ENCODE results near the gene TRAPPC12. TPM values are rescaled to one million over a fixed set of nuclear protein-coding genes. Genes with fewer than 3 reads are reported as not detected.

TRAPPC12 gene
- total and polyA plus RNA-seq, 4 experiments from 2014 or later = 18.0 to 137 (median 94.7) TPM

GRCh38 chr2:3472966-3473365 is 93.5 kb downstream of the TRAPPC12 start:
- Histone ChIP-seq H3K27me3 (ENCODE audit: insufficient read depth, low read length) (no peaks in the 10 kb centered on the region), H3K4me1 (ENCODE audit: insufficient read depth, low read length) (no peaks in the 10 kb centered on the region), H3K36me3 (ENCODE audit: insufficient read depth, low read length) (peaks cover 50% of the 10 kb centered on the region), H3K4me3 (ENCODE audit: low read length in 2 of 2) (no peak overlapping the region), H3K9me3 (ENCODE audit: control insufficient read depth in 1 of 2, low read length in 2 of 2) (no peaks in the 10 kb centered on the region), H3K27ac (ENCODE audit: low read depth, low read length) (no peak overlapping the region)
- Mint-ChIP-seq H3K4me1 (peaks cover 0 to 4% (median 0%) of the 10 kb centered on the region in 4 donors), H3K9me3 (no peaks in the 10 kb centered on the region), H3K4me3 (no peak overlapping the region), H3K27ac (peak overlapping the region in 3 of 7 donors; percentile 23 to 59 (median 25)), H3K27me3 (no peaks in the 10 kb centered on the region), H3K36me3 (peaks cover 57 to 68% of the 10 kb centered on the region in 2 donors)
- no peak for DNase-seq
- ChIA-PET CTCF (ENCODE audit: partially characterized antibody) (interaction anchor here (1.3 kb wide), 1 partner anchor 49 kb away, joined by 5 read pairs; no protein-coding TSS in a partner anchor), POLR2A (ENCODE audit: partially characterized antibody) (no interaction called here)
- intact Hi-C loops (cut with micrococcal nuclease) = no loop called here

GRCh38 chr2:3475771-3476170 is 96.3 kb downstream of the TRAPPC12 start:
- Histone ChIP-seq H3K9me3 (ENCODE audit: control insufficient read depth in 1 of 2, low read length in 2 of 2) (no peaks in the 10 kb centered on the region), H3K27ac (ENCODE audit: low read depth, low read length) (no peak overlapping the region), H3K4me1 (ENCODE audit: insufficient read depth, low read length) (no peaks in the 10 kb centered on the region), H3K27me3 (ENCODE audit: insufficient read depth, low read length) (no peaks in the 10 kb centered on the region), H3K36me3 (ENCODE audit: insufficient read depth, low read length) (peaks cover 30% of the 10 kb centered on the region), H3K4me3 (ENCODE audit: low read length in 2 of 2) (no peak overlapping the region)
- CTCF ChIA-PET (ENCODE audit: partially characterized antibody) = interaction anchor here (0.9 kb wide), 1 partner anchor 52 kb away, joined by 3 read pairs; no protein-coding TSS in a partner anchor
- Mint-ChIP-seq H3K27me3 (no peaks in the 10 kb centered on the region), H3K4me1 (peaks cover 0 to 6% (median 2%) of the 10 kb centered on the region in 4 donors), H3K27ac (no peak overlapping the region), H3K36me3 (peaks cover 49 to 66% of the 10 kb centered on the region in 2 donors), H3K4me3 (no peak overlapping the region), H3K9me3 (no peaks in the 10 kb centered on the region)
- intact Hi-C loops (cut with micrococcal nuclease) = no loop called here
- DNase-seq = no peak
- POLR2A ChIA-PET (ENCODE audit: partially characterized antibody) = no interaction called here

- Histone ChIP-seq H3K36me3 (ENCODE audit: insufficient read depth, low read length) (peaks cover 25% of the 10 kb centered on the region), H3K27ac (ENCODE audit: low read depth, low read length) (no peak overlapping the region), H3K4me3 (ENCODE audit: low read length in 2 of 2) (no peak overlapping the region), H3K4me1 (ENCODE audit: insufficient read depth, low read length) (no peaks in the 10 kb centered on the region), H3K27me3 (ENCODE audit: insufficient read depth, low read length) (no peaks in the 10 kb centered on the region), H3K9me3 (ENCODE audit: control insufficient read depth in 1 of 2, low read length in 2 of 2) (no peaks in the 10 kb centered on the region)
- intact Hi-C loops (cut with micrococcal nuclease) = no loop called here
- Mint-ChIP-seq H3K36me3 (peaks cover 48 to 62% of the 10 kb centered on the region in 2 donors), H3K27ac (no peak overlapping the region), H3K4me1 (peaks cover 0 to 6% (median 2%) of the 10 kb centered on the region in 4 donors), H3K4me3 (no peak overlapping the region), H3K27me3 (no peaks in the 10 kb centered on the region), H3K9me3 (no peaks in the 10 kb centered on the region)
- no peak for DNase-seq
- ChIA-PET CTCF (ENCODE audit: partially characterized antibody) (interaction anchor here (0.9 kb wide), 1 partner anchor 52 kb away, joined by 3 read pairs; no protein-coding TSS in a partner anchor), POLR2A (ENCODE audit: partially characterized antibody) (no interaction called here)
Measured at GRCh38 chr2:3476321-3476984, 97.0 kb downstream of the TRAPPC12 start.

GRCh38 chr2:3476985-3477327 is 97.5 kb downstream of the TRAPPC12 start:
- Mint-ChIP-seq H3K36me3 (peaks cover 48 to 58% of the 10 kb centered on the region in 2 donors), H3K27me3 (no peaks in the 10 kb centered on the region), H3K27ac (peak overlapping the region in 1 of 7 donors; percentile 42), H3K9me3 (no peaks in the 10 kb centered on the region), H3K4me3 (no peak overlapping the region), H3K4me1 (peaks cover 0 to 6% (median 2%) of the 10 kb centered on the region in 4 donors)
- Histone ChIP-seq H3K4me1 (ENCODE audit: insufficient read depth, low read length) (no peaks in the 10 kb centered on the region), H3K27me3 (ENCODE audit: insufficient read depth, low read length) (no peaks in the 10 kb centered on the region), H3K9me3 (ENCODE audit: control insufficient read depth in 1 of 2, low read length in 2 of 2) (no peaks in the 10 kb centered on the region), H3K27ac (ENCODE audit: low read depth, low read length) (no peak overlapping the region), H3K36me3 (ENCODE audit: insufficient read depth, low read length) (peaks cover 24% of the 10 kb centered on the region), H3K4me3 (ENCODE audit: low read length in 2 of 2) (no peak overlapping the region)
- ChIA-PET POLR2A (ENCODE audit: partially characterized antibody) (no interaction called here), CTCF (ENCODE audit: partially characterized antibody) (no interaction called here)
- intact Hi-C loops (cut with micrococcal nuclease) = no loop called here
- DNase-seq = no peak

GRCh38 chr2:3478846-3479385 is 99.4 kb downstream of the TRAPPC12 start:
- CTCF ChIA-PET (ENCODE audit: partially characterized antibody) = interaction anchor here (1.0 kb wide), 2 partner anchors 14 to 55 kb away, joined by 3 read pairs; no protein-coding TSS in a partner anchor
- no peak for DNase-seq
- Histone ChIP-seq H3K4me1 (ENCODE audit: insufficient read depth, low read length) (no peaks in the 10 kb centered on the region), H3K36me3 (ENCODE audit: insufficient read depth, low read length) (peaks cover 12% of the 10 kb centered on the region), H3K4me3 (ENCODE audit: low read length in 2 of 2) (no peak overlapping the region), H3K27ac (ENCODE audit: low read depth, low read length) (no peak overlapping the region), H3K9me3 (ENCODE audit: control insufficient read depth in 1 of 2, low read length in 2 of 2) (no peaks in the 10 kb centered on the region), H3K27me3 (ENCODE audit: insufficient read depth, low read length) (no peaks in the 10 kb centered on the region)
- Mint-ChIP-seq H3K27me3 (no peaks in the 10 kb centered on the region), H3K27ac (peak overlapping the region in 1 of 7 donors; percentile 18), H3K36me3 (peaks cover 35 to 46% of the 10 kb centered on the region in 2 donors), H3K4me1 (peaks cover 0 to 6% (median 2%) of the 10 kb centered on the region in 4 donors), H3K4me3 (no peak overlapping the region), H3K9me3 (no peaks in the 10 kb centered on the region)
- POLR2A ChIA-PET (ENCODE audit: partially characterized antibody) = interaction anchor here (0.5 kb wide), 1 partner anchor 68 kb away, joined by 3 read pairs; no protein-coding TSS in a partner anchor
- intact Hi-C loops (cut with micrococcal nuclease) = no loop called here

GRCh38 chr2:3479430-3480320 is 100.2 kb downstream of the TRAPPC12 start:
- Mint-ChIP-seq H3K27me3 (no peaks in the 10 kb centered on the region), H3K9me3 (no peaks in the 10 kb centered on the region), H3K4me3 (no peak overlapping the region), H3K36me3 (peaks cover 31 to 44% of the 10 kb centered on the region in 2 donors), H3K4me1 (peaks cover 0 to 6% (median 3%) of the 10 kb centered on the region in 4 donors), H3K27ac (peak overlapping the region in 6 of 7 donors; percentile 18 to 77 (median 72))
- Histone ChIP-seq H3K9me3 (ENCODE audit: control insufficient read depth in 1 of 2, low read length in 2 of 2) (no peaks in the 10 kb centered on the region), H3K4me1 (ENCODE audit: insufficient read depth, low read length) (no peaks in the 10 kb centered on the region), H3K36me3 (ENCODE audit: insufficient read depth, low read length) (peaks cover 8% of the 10 kb centered on the region), H3K27ac (ENCODE audit: low read depth, low read length) (no peak overlapping the region), H3K4me3 (ENCODE audit: low read length in 2 of 2) (no peak overlapping the region), H3K27me3 (ENCODE audit: insufficient read depth, low read length) (no peaks in the 10 kb centered on the region)
- intact Hi-C loops (cut with micrococcal nuclease) = no loop called here
- DNase-seq = no peak
- ChIA-PET POLR2A (ENCODE audit: partially characterized antibody) (no interaction called here), CTCF (ENCODE audit: partially characterized antibody) (interaction anchor here (1.0 kb wide), 1 partner anchor 56 kb away, joined by 3 read pairs; no protein-coding TSS in a partner anchor)
